Nucleus accumbens (tissue), 56 donors: Measurements from ENCODE around the gene TXNDC12.
"Not testable (repeated sequence)": the region's sequence is repeated elsewhere in the genome, so short reads cannot be mapped to it uniquely, and the experiment has no call there.

Experiments
- DNase-seq, 56 donors: peaks; one replicate each; lab custom pipeline; 2025; lab: John Stamatoyannopoulos, UW

The TXNDC12 gene

GRCh38 chr1:52053862-52054261, 1.1 kb downstream of the TXNDC12 start:
- no peak for DNase-seq

DNA sequence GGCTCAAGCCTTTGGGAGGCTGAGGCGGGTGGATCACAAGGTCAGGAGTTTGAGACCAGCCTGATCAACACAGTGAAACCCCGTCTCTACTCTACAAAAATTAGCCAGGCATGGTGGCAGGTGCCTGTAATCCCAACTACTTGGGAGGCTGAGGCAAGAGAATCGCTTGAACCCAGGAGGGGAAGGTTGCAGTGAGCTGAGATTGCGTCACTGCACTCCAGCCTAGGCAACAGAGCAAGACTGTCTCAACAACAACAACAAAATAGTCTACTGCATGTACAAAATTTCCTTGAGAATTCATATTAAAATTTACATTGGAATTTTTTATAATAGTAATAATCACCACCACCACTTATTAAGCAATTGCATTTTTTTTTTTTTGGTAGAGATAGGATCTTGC, 5.7 kb downstream of the TXNDC12 start:
- DNase-seq: not testable (repeated sequence)

GRCh38 chr1:52045666-52046195, 9.3 kb downstream of the TXNDC12 start:
- not testable (repeated sequence) for DNase-seq

DNA sequence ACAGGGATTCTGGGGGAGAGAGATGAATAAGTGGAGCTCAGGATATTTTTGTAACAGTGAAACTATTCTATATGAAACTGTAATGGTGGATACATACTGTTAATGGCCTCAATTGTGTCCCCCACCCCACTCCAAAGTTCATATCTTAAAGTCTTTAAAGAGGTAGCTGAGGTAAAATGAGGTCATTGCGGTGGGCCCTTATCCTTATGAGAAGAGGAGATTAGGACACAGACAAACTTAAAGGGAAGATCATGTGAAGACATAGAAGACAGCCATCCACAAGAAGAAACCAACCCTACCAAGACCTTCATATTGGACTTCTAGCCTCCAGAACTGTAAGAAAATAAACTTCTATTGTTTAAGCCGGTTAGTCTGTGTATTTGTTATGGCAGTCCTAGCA, 9.8 kb downstream of the TXNDC12 start:
- DNase-seq: no peak

- DNase-seq: no peak
These were observed 13.3 kb downstream of the TXNDC12 start for GRCh38 chr1:52041551-52042185.

- DNase-seq: no peak
These were observed 17.1 kb downstream of the TXNDC12 start for GRCh38 chr1:52037909-52038308.

DNA sequence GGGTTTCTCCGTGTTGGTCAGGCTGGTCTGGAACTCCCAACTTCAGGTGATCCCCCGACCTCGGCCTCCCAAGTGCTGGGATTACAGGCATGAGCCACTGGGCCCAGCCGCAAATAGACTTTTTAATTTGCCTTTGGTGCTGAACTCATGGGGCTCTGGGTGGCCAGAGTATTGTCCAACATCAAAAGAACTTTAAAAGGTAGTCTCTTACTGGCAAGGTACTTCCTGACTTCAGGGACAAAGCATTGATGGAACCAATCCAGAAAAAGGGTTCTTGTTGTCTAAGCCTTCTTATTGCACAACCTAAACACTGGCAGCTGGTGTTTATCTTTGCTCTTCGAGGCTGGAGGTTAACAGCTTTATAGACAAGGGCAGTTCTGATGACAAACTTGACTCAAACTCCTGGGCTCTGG, 17.6 kb downstream of the TXNDC12 start:
- no peak for DNase-seq

DNA sequence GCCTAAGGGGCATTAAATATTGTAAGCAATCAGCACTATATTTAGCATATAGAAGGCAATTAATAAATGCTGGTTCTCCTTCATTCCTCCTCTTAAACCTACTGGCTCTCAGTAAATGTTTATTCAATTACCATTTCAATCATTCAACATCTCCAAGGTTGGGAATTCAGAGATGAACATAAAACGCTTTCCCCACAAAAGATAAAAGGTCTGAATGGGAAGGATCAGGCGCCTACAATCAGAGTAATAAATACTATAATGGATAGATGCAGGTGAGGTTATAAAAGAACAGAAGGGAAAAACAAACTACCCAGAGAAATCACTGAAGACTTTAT, 21.0 kb downstream of the TXNDC12 start:
- DNase-seq: no peak

- DNase-seq: peak in 55 of 56 donors; percentile 42 to 93 (median 77)
These were observed 21.6 kb downstream of the TXNDC12 start, which contains the start of gene KTI12 for GRCh38 chr1:52033190-52034049. Gene KTI12, minus strand, starts transcription at chr1:52033810. Its CDS starts 49 bp downstream, at chr1:52033761.

DNA sequence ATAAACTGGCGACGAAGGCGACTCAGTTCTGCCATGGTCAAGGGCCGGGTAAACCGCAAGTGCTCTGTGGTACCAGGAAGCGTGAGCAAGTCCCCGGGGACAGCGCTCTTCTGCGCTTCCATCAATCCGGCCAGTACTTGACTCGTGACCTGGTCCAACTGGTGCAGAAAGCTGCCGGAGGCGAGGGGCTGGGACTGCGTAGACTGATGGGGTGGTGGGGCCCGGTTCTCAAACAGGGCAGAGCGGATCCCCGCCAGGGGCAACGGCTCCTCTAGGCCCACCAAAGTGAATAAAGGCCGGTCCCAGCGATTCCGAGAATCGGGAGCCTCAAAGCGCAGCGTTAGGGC, 22.2 kb downstream of the TXNDC12 start:
- peak in 23 of 56 donors; percentile 1 to 47 (median 28) for DNase-seq

DNA sequence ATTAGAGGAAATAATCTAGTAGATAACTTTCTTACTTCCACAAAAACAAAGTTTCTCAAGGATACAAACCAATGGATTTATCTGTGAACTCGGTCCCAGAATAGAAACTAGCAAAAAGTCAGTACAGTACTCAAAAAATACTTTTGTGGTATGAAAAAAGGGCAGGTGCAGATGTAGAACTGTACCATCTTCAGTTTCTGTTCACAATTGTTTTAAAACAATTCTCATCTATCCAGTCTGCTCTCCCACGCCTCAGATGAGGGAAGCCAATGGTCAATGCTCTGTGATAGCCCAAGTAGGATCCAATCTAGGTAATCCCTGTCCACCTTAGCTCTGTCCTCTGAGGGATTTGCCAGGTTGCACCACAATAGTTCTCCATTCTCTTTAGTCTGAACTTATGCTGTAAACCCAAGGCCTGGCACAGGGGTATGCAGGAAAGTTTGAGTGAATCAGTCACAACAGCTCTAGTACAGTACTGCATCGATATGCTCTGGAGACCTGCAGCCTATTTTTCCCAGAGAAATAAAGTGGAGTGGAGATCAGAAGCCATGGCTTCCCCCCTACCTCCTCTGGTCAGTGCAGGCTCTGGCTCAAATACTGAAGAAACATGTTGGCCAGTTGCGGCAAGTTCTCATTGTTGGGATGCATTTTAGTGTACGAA, 22.7 kb downstream of the TXNDC12 start:
- peak in 1 of 56 donors; percentile 5 for DNase-seq

GRCh38 chr1:52028839-52029238, 26.2 kb downstream of the TXNDC12 start:
- DNase-seq: not testable (repeated sequence)

DNA sequence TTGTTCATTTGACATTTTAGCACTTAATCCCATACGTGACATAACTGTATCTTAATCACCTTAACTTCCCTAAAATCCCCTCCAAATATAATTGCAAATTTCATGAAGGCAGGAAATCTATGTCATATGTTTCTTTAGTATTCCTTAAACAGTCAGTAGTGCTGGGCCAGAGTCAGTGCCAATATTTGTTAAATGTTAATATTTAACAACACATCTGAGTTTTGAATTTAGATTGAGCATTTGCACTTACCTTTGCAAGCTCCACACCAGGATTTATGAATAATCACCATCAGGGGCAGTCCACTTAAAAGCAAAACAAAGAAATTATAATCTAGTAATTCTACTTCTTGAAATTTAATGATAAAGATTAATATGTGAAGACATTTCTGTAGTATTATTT, 26.7 kb downstream of the TXNDC12 start:
- DNase-seq: no peak

GRCh38 chr1:52026278-52026677, 28.7 kb downstream of the TXNDC12 start:
- no peak for DNase-seq

DNA sequence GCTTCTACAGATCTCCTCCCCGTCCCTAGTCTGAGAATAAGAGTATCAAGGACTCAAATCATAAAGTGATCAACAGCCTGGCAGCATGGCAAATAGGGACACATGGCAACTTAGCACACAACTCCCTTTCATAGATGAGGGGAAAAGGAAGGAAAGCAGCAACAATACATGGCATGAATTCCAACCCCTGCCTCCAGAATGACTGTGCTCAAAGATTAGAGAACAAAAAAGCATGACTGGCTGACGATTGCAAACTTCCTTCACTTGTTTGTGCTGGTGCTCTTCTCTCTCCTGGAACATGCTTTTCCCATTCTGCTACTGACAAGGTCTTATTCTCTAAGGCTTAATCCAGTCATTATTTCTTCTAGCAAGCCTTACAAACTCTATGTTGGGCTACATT, 32.9 kb downstream of the TXNDC12 start:
- no peak for DNase-seq

DNA sequence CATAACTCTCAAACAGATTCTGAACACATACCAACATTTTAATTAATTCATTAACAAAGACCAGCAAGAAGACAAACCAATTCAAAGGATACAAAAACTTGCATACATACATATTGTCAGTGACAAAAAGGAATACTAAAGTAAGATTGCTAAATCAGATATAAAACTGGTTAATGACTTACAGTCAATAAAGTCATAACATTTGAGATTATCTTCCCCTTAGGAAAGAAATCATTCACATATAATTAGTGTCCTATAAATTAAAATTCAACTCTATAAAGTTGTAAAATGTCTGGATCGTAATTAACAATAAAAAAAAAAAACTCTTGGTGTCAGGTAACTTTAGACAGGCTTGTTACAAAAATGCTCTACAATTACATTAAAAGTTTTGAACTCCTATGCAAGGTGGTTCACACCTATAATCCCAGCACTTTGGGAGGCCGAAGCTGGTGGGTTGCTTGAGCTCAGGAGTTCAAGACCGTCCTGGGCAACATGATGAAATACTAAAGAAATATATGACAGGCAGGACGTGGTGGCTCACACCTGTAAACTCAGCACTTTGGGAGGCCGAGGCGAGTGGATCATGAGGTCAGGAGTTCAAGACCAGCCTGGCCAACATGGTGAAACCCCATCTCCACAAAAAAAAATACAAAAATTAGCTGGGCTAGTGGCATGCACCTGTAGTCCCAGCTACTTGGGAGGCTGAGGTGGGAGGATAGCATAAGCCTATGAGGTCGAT, 46.8 kb downstream of the TXNDC12 start:
- DNase-seq: no peak

GRCh38 chr1:52007215-52008002, 47.6 kb downstream of the TXNDC12 start:
- no peak for DNase-seq

GRCh38 chr1:52006081-52006553, 48.9 kb downstream of the TXNDC12 start:
- DNase-seq: not testable (repeated sequence)

DNA sequence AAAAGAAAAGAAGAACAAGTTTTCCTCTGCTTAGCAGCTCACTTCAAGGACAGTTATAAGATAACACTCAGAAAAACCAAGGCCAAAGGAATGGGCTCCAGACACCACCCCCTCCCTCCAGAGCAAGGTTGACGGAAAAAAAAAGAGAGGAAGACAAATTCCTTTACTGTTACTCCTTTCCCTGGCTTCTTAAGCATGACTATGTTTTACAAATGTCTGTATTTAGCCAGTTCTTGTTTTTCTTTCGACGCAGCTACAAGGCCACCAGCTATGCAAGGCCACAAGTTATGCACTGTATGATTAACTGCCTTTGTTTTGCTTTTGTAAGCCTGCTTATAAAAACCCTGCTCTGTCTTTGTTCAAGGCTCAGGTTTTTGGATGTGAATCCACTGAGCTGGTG, 49.4 kb downstream of the TXNDC12 start:
- DNase-seq: not testable (repeated sequence)

GRCh38 chr1:52003877-52004276, 51.1 kb downstream of the TXNDC12 start:
- no peak for DNase-seq
